IMR-90 (cell line): ENCODE measurements around the gene CNDP1. TPM values are rescaled to one million over a fixed set of nuclear protein-coding genes. Genes with fewer than 3 reads are reported as not detected.

Experiments
- ATAC-seq: fragments of 200-7000 bp; cut with Tn5 transposase; 2 replicates; pipeline ENCODE4 v1.9.1; 2020; ENCODE audit warnings: low read depth, mild to moderate bottlenecking, moderate library complexity
- BruUV-seq: library from RNA; stranded (reverse); fragments of 400-500 nt; replicated peaks from 2 replicates; lab custom pipeline; 2021; lab: Mats Ljungman, UMichigan
- CTCF ChIA-PET: fragments of 300-600 bp; formaldehyde crosslinking; extraction: SDS; loops from one replicate; lab custom pipeline; 2021; ENCODE audit warnings: antibody characterized with exemption; lab: Yijun Ruan, JAX
- POLR2A ChIA-PET: fragments of 300-600 bp; sonication (Branson Sonifier 250); formaldehyde crosslinking; loops from one replicate; lab custom pipeline; 2022; ENCODE audit warnings: antibody characterized with exemption; ENCODE audit not compliant: unreplicated experiment; lab: Charles Lee
- DNase-seq: peaks from one replicate; pipeline ENCODE4 v3.0.0; 2013
- H2AFZ ChIP-seq: replicated peaks from 2 replicates; pipeline ENCODE3; 2013; ENCODE audit warnings: low read length, mild to moderate bottlenecking; ENCODE audit not compliant: poor library complexity
- H2AK5ac ChIP-seq: 2 replicates; pipeline ENCODE4 v1.6.1; 2013; ENCODE audit warnings: low read depth, low read length, inconsistent platforms
- H2AK9ac ChIP-seq: replicated peaks from 2 replicates; pipeline ENCODE3; 2013; ENCODE audit warnings: mild to moderate bottlenecking, low read depth, low read length, moderate library complexity; ENCODE audit not compliant: poor library complexity
- H2BK120ac ChIP-seq: 2 replicates; pipeline ENCODE4 v1.6.1; 2013; ENCODE audit warnings: low read depth, low read length, inconsistent platforms
- H2BK15ac ChIP-seq: 3 replicates; pipeline ENCODE4 v1.6.1; 2013; ENCODE audit warnings: low read depth, low read length, inconsistent platforms
- H2BK20ac ChIP-seq: 2 replicates; pipeline ENCODE4 v1.6.1; 2013; ENCODE audit warnings: low read depth, mild to moderate bottlenecking, inconsistent platforms, low read length, moderate library complexity
- H2BK5ac ChIP-seq: 2 replicates; pipeline ENCODE4 v1.6.1; 2013; ENCODE audit warnings: mild to moderate bottlenecking, low read depth, low read length, inconsistent platforms; ENCODE audit not compliant: poor library complexity, severe bottlenecking
- H3K14ac ChIP-seq: replicated peaks from 2 replicates; pipeline ENCODE4 v1.6.1; 2013; ENCODE audit warnings: low read depth, low read length, inconsistent platforms
- H3K18ac ChIP-seq: 2 replicates; pipeline ENCODE4 v1.6.1; 2013; ENCODE audit warnings: low read depth, low read length, control low read depth
- H3K23ac ChIP-seq: 2 replicates; pipeline ENCODE4 v1.6.1; 2013; ENCODE audit warnings: low read depth, low read length, inconsistent platforms
- H3K27ac ChIP-seq: 2 replicates; pipeline ENCODE4 v1.5.1; 2013; ENCODE audit warnings: mild to moderate bottlenecking, control low read depth, low read length; ENCODE audit not compliant: insufficient read depth
- H3K27me3 ChIP-seq: 2 replicates; pipeline ENCODE4 v1.6.1; 2013; ENCODE audit warnings: low read length; ENCODE audit not compliant: control insufficient read depth, insufficient read depth
- H3K36me3 ChIP-seq: 2 replicates; pipeline ENCODE4 v1.6.1; 2013; ENCODE audit warnings: low read length, mixed read lengths; ENCODE audit not compliant: control insufficient read depth, insufficient read depth
- H3K4ac ChIP-seq: 2 replicates; pipeline ENCODE4 v1.6.1; 2013; ENCODE audit warnings: low read depth, low read length, inconsistent platforms
- H3K4me1 ChIP-seq: 2 replicates; pipeline ENCODE4 v1.6.1; 2013; ENCODE audit warnings: low read length, mixed read lengths; ENCODE audit not compliant: control insufficient read depth, insufficient read depth
- H3K4me2 ChIP-seq: 2 replicates; pipeline ENCODE4 v1.6.1; 2013; ENCODE audit warnings: low read depth, mild to moderate bottlenecking, control low read depth, low read length, moderate library complexity
- H3K4me3 ChIP-seq: 2 replicates; pipeline ENCODE4 v1.5.1; 2013; ENCODE audit warnings: low read depth, mild to moderate bottlenecking, control low read depth, low read length, moderate library complexity; ENCODE audit not compliant: insufficient read depth
- H3K56ac ChIP-seq: 2 replicates; pipeline ENCODE4 v1.6.1; 2013; ENCODE audit warnings: low read length, inconsistent platforms; ENCODE audit not compliant: insufficient read depth; ENCODE audit errors: extremely low read depth
- H3K79me1 ChIP-seq, 2 experiments: 2 replicates each; pipeline ENCODE4 v1.6.1; 2013; ENCODE audit warnings: low read length in 2 of 2, inconsistent platforms in 1 of 2, low read depth in 1 of 2
- H3K9ac ChIP-seq: 2 replicates; pipeline ENCODE4 v1.6.1; 2013; ENCODE audit warnings: low read depth, low read length, control low read depth
- H3K9me1 ChIP-seq: 2 replicates; pipeline ENCODE4 v1.6.1; 2013; ENCODE audit warnings: low read length, inconsistent platforms; ENCODE audit not compliant: insufficient read depth
- H3K9me3 ChIP-seq: 2 replicates; pipeline ENCODE4 v1.6.1; 2013; ENCODE audit warnings: low read length; ENCODE audit not compliant: control insufficient read depth, insufficient read depth
- H4K20me1 ChIP-seq: 2 replicates; pipeline ENCODE4 v1.6.1; 2013; ENCODE audit warnings: low read length, inconsistent platforms; ENCODE audit not compliant: insufficient read depth
- H4K5ac ChIP-seq: 2 replicates; pipeline ENCODE4 v1.6.1; 2013; ENCODE audit warnings: mild to moderate bottlenecking, low read depth, low read length, control low read depth
- H4K8ac ChIP-seq, 2 experiments: 2 replicates each; pipeline ENCODE4 v1.6.1; 2013; ENCODE audit warnings: low read depth in 2 of 2, low read length in 2 of 2, control low read depth in 1 of 2, inconsistent platforms in 1 of 2
- H4K91ac ChIP-seq: 2 replicates; pipeline ENCODE4 v1.6.1; 2013; ENCODE audit warnings: low read depth, low read length, inconsistent platforms; ENCODE audit not compliant: insufficient read depth
- CEBPB ChIP-seq: IDR thresholded peaks from 2 replicates; pipeline ENCODE4 v1.6.1; 2012; ENCODE audit warnings: low read depth, low read length, improper control_type of control experiment
- CHD1 ChIP-seq: IDR thresholded peaks from 2 replicates; pipeline ENCODE4 v1.6.1; 2012; ENCODE audit warnings: low read depth, low read length, improper control_type of control experiment
- ELK1 ChIP-seq: fragments of 150-350 bp; IDR thresholded peaks from 2 replicates; pipeline ENCODE4 v1.6.1; 2016; ENCODE audit warnings: low read depth, mild to moderate bottlenecking, low read length, moderate library complexity, borderline replicate concordance
- FOS ChIP-seq: fragments of 150-350 bp; IDR thresholded peaks from 2 replicates; pipeline ENCODE4 v1.6.1; 2016; ENCODE audit warnings: low read depth, low read length
- MAFK ChIP-seq: IDR thresholded peaks from 2 replicates; pipeline ENCODE4 v1.6.1; 2012; ENCODE audit warnings: low read depth, low read length, improper control_type of control experiment
- MAZ ChIP-seq: IDR thresholded peaks from 2 replicates; pipeline ENCODE4 v1.6.1; 2012; ENCODE audit warnings: low read depth, mild to moderate bottlenecking, low read length, improper control_type of control experiment, moderate library complexity, borderline replicate concordance
- MXI1 ChIP-seq: IDR thresholded peaks from 2 replicates; pipeline ENCODE4 v1.6.1; 2012; ENCODE audit warnings: low read depth, mild to moderate bottlenecking, low read length, moderate library complexity, borderline replicate concordance
- NFE2L2 ChIP-seq: fragments of 150-350 bp; IDR thresholded peaks from 2 replicates; pipeline ENCODE4 v1.6.1; 2016; ENCODE audit warnings: low read depth, mild to moderate bottlenecking, low read length
- RCOR1 ChIP-seq: IDR thresholded peaks from 2 replicates; pipeline ENCODE4 v1.6.1; 2012; ENCODE audit warnings: mild to moderate bottlenecking, low read length, improper control_type of control experiment; ENCODE audit not compliant: insufficient replicate concordance
- SMC3 ChIP-seq: fragments of 150-350 bp; IDR thresholded peaks from 2 replicates; pipeline ENCODE4 v1.6.1; 2016; ENCODE audit warnings: low read depth, mild to moderate bottlenecking, antibody characterized with exemption, low read length, moderate library complexity
- WGBS, 2 experiments: methylation state at CpG; one replicate each; pipeline versions ENCODE4 v1.1.5 to v1.1.7; 2013; ENCODE audit warnings: missing lambda C conversion rate in 2 of 2; ENCODE audit not compliant: insufficient read length in 1 of 2; ENCODE audit errors: extremely low coverage in 2 of 2; 5-methylcytosine and 5-hydroxymethylcytosine counted together
- dilution Hi-C: fragments of 300-500 bp; cut with HindIII; formaldehyde crosslinking; loops from one replicate; pipeline ENCODE4 v1.14.3; 2018; ENCODE audit warnings: low sequenced_read_pairs; ENCODE audit not compliant: unreplicated experiment
- in situ Hi-C: fragments of 300-500 bp; cut with MboI; formaldehyde crosslinking; loops from 3 replicates; pipeline ENCODE4 v1.14.3; 2019; ENCODE audit warnings: low sequenced_read_pairs, inconsistent platforms, mixed read lengths
- intact Hi-C: fragments of 100-400 bp; cut with micrococcal nuclease; formaldehyde crosslinking; loops from 2 replicates; pipeline ENCODE4 v1.10.0; 2022
- polyA plus RNA-seq, 3 experiments: library from polyadenylated mRNA; depleted of rRNA; stranded (reverse); fragments of >200 nt; gene quantifications; 2 replicates each; pipeline ENCODE4 v1.2.3, GENCODE V29; 2012; ENCODE audit warnings: low replicate concordance in 1 of 3
- total RNA-seq: library from RNA; depleted of rRNA; stranded (reverse); fragments of >200 nt; gene quantifications from 2 replicates; pipeline ENCODE4 v1.2.3, GENCODE V29; 2012

Gene CNDP1
- total and polyA plus RNA-seq, 2 of the 4 experiments (the other 2 are of a cell fraction) = not detected

- H4K5ac ChIP-seq = no peak overlapping the region
- H2BK120ac ChIP-seq = no peak overlapping the region
- H2AK5ac ChIP-seq = no peak overlapping the region
- no peak overlapping the region for H2BK15ac ChIP-seq
- no peak overlapping the region for H2AK9ac ChIP-seq
- peaks cover 4% of the 10 kb centered on the region; the same call in 1 of the 2 replicates for H3K9me1 ChIP-seq
- H3K4me2 ChIP-seq = no peak overlapping the region
- no peak overlapping the region for H3K14ac ChIP-seq
- H3K4me3 ChIP-seq = no peak overlapping the region
- no peaks in the 10 kb centered on the region for H3K27me3 ChIP-seq
- H3K18ac ChIP-seq = no peak overlapping the region
- no peak overlapping the region for H3K9ac ChIP-seq
- dilution Hi-C loops = no loop called here
- H3K36me3 ChIP-seq = peaks cover 29% of the 10 kb centered on the region
- no peak overlapping the region for H4K91ac ChIP-seq
- TF ChIP-seq ELK1 = no peak
- TF ChIP-seq MAFK = no peak
- no peak for TF ChIP-seq MAZ
- TF ChIP-seq CEBPB = no peak
- no peak for TF ChIP-seq RCOR1
- TF ChIP-seq CHD1 = no peak
- no peak for TF ChIP-seq NFE2L2
- no peak for TF ChIP-seq SMC3
- no peak for TF ChIP-seq MXI1
- TF ChIP-seq FOS = no peak
- no peaks in the 10 kb centered on the region for H4K20me1 ChIP-seq
- ChIA-PET CTCF (interaction anchor here (0.7 kb wide), 1 partner anchor 51 kb away, joined by 4 read pairs; no protein-coding TSS in a partner anchor), POLR2A (no interaction called here)
- WGBS, 2 experiments = no CpG with 5 or more reads among the region's 6 CpGs
- H3K27ac ChIP-seq = no peak overlapping the region
- no peaks in the 10 kb centered on the region for H3K9me3 ChIP-seq
- H3K79me1 ChIP-seq = peaks cover 16 to 27% of the 10 kb centered on the region in 2 experiments
- no peak overlapping the region for H2AFZ ChIP-seq
- DNase-seq = no peak
- ATAC-seq = no peak
- no TSS peak for BruUV-seq
- H3K4me1 ChIP-seq = peaks cover 5% of the 10 kb centered on the region; the same call in 1 of the 2 replicates
- no peak overlapping the region for H2BK5ac ChIP-seq
- no peak overlapping the region for H3K23ac ChIP-seq
- intact Hi-C loops = no loop called here
- H4K8ac ChIP-seq = no peak overlapping the region
- in situ Hi-C loops = no loop called here
- no peak overlapping the region for H2BK20ac ChIP-seq
- H3K56ac ChIP-seq = no peak overlapping the region
- H3K4ac ChIP-seq = no peak overlapping the region
These were observed 33.9 kb upstream of the CNDP1 start for GRCh38 chr18:74500372-74500771.
